T-helper 9 cell (primary cell): ENCODE data around the gene STARD7.
"Not testable (repeated sequence)": the region's sequence is repeated elsewhere in the genome, so short reads cannot be mapped to it uniquely, and the experiment has no call there.

Experiments used
- DNase-seq: peaks from one replicate; pipeline ENCODE4 v3.0.0-alpha.2; 2020

The STARD7 gene

GRCh38 chr2:96233436-96233835 lies 24.8 kb upstream of the STARD7 start:
- no peak for DNase-seq

- no peak for DNase-seq
Measured at GRCh38 chr2:96231316-96231715, 22.7 kb upstream of the STARD7 start.

GRCh38 chr2:96225016-96225533 lies 16.4 kb upstream of the STARD7 start:
- no peak for DNase-seq

- not testable (repeated sequence) for DNase-seq
Measured at GRCh38 chr2:96221106-96221505, 12.5 kb upstream of the STARD7 start.

- DNase-seq = not testable (repeated sequence)
Measured at GRCh38 chr2:96219959-96220358, 11.3 kb upstream of the STARD7 start.

GRCh38 chr2:96218508-96219131 lies 10.0 kb upstream of the STARD7 start:
- no peak for DNase-seq

GRCh38 chr2:96214554-96214953 lies 5.9 kb upstream of the STARD7 start:
- DNase-seq = no peak

- DNase-seq = no peak
Measured at GRCh38 chr2:96213379-96213778, 4.8 kb upstream of the STARD7 start.

GRCh38 chr2:96212339-96212738 lies 3.7 kb upstream of the STARD7 start:
- no peak for DNase-seq

- no peak for DNase-seq
Measured at GRCh38 chr2:96209729-96210085, 1.1 kb upstream of the STARD7 start.

- no peak for DNase-seq
Measured at GRCh38 chr2:96209011-96209728, 543 bp upstream of the STARD7 start.

GRCh38 chr2:96207774-96208142 lies 869 bp downstream of the STARD7 start:
- DNase-seq = no peak

GRCh38 chr2:96207073-96207773 lies 1.4 kb downstream of the STARD7 start:
- DNase-seq = no peak

- no peak for DNase-seq
Measured at GRCh38 chr2:96205888-96206287, 2.7 kb downstream of the STARD7 start.

- DNase-seq = no peak
Measured at GRCh38 chr2:96204836-96205624, 3.6 kb downstream of the STARD7 start.

- DNase-seq = no peak
Measured at GRCh38 chr2:96203130-96204028, 5.2 kb downstream of the STARD7 start.

- no peak for DNase-seq
Measured at GRCh38 chr2:96202152-96202854, 6.3 kb downstream of the STARD7 start.

- no peak for DNase-seq
Measured at GRCh38 chr2:96201338-96201737, 7.3 kb downstream of the STARD7 start.

GRCh38 chr2:96198921-96199320 lies 9.7 kb downstream of the STARD7 start:
- no peak for DNase-seq

- DNase-seq = no peak
Measured at GRCh38 chr2:96197546-96198255, 10.9 kb downstream of the STARD7 start.
